ENCODE data around the gene ATG4D. TPM values are rescaled to one million over a fixed set of nuclear protein-coding genes. Genes with fewer than 3 reads are reported as not detected.

The ATG4D gene
- total RNA-seq, 6 experiments from 2014 or later, result 8.1 to 19.7 (median 11.8) TPM

GRCh38 chr19:10555610-10555973, 11.9 kb downstream of the ATG4D start:
- Histone ChIP-seq H3K27me3 (no peaks in the 10 kb centered on the region), H3K4me1 (no peaks in the 10 kb centered on the region), H3K9me3 (no peaks in the 10 kb centered on the region), H3K4me3 (no peak overlapping the region), H3K36me3 (peaks cover 0 to 73% (median 25%) of the 10 kb centered on the region in 4 donors), H3K27ac (no peak overlapping the region)
- TF ChIP-seq POLR2A (IDR thresholded peaks at IDR 0.05) (no peak), CTCF (IDR thresholded peaks at IDR 0.05) (no peak)
- intact Hi-C loops (cut with DNase I), result no loop called here
- 45% methylated on average over 2 of the region's 7 CpGs for WGBS (ENCODE audit: insufficient coverage, low coverage, low lambda C conversion rate, missing lambda C conversion rate)
- ATAC-seq (no peak), DNase-seq (no peak)

- WGBS (ENCODE audit: insufficient coverage, low coverage, low lambda C conversion rate, missing lambda C conversion rate), result 99% methylated on average over 13 of the region's 33 CpGs
Observed at GRCh38 chr19:10557603-10558197, 14.0 kb downstream of the ATG4D start.

GRCh38 chr19:10560154-10560553, 16.4 kb downstream of the ATG4D start:
- WGBS (ENCODE audit: insufficient coverage, low coverage, low lambda C conversion rate, missing lambda C conversion rate), result 88% methylated on average over 5 of the region's 7 CpGs
- no peaks in the 10 kb centered on the region for H3K4me1 ChIP-seq
- TF ChIP-seq POLR2A (IDR thresholded peaks at IDR 0.05) (no peak), CTCF (IDR thresholded peaks at IDR 0.05) (no peak)
- H3K4me3 ChIP-seq, result no peak overlapping the region
- DNase-seq (no peak), ATAC-seq (no peak)
- peaks cover 0 to 42% (median 14%) of the 10 kb centered on the region in 4 donors for H3K36me3 ChIP-seq
- no peaks in the 10 kb centered on the region for H3K9me3 ChIP-seq
- intact Hi-C loops (cut with DNase I), result no loop called here
- H3K27me3 ChIP-seq, result no peaks in the 10 kb centered on the region
- H3K27ac ChIP-seq, result no peak overlapping the region

More at GRCh38 chr19:10557603-10558197, 14.0 kb downstream of the ATG4D start:
- peaks cover 0 to 64% (median 21%) of the 10 kb centered on the region in 4 donors for H3K36me3 ChIP-seq
- H3K9me3 ChIP-seq, result no peaks in the 10 kb centered on the region
- H3K4me3 ChIP-seq, result no peak overlapping the region
- H3K27ac ChIP-seq, result no peak overlapping the region
- no peak for TF ChIP-seq CTCF (IDR thresholded peaks at IDR 0.05)
- no peak for TF ChIP-seq POLR2A (IDR thresholded peaks at IDR 0.05)
- ATAC-seq, result no peak
- no peaks in the 10 kb centered on the region for H3K4me1 ChIP-seq
- H3K27me3 ChIP-seq, result no peaks in the 10 kb centered on the region
- DNase-seq, result no peak
- intact Hi-C loops (cut with DNase I), result no loop called here

- H3K27me3 ChIP-seq, result no peaks in the 10 kb centered on the region
Observed at GRCh38 chr19:10562609-10563008, 18.9 kb downstream of the ATG4D start.

More at GRCh38 chr19:10562609-10563008, 18.9 kb downstream of the ATG4D start:
- no peaks in the 10 kb centered on the region for H3K9me3 ChIP-seq
- H3K4me1 ChIP-seq, result peaks cover 0 to 6% (median 0%) of the 10 kb centered on the region in 4 donors
- DNase-seq, result no peak
- ATAC-seq, result no peak
- H3K27ac ChIP-seq, result no peak overlapping the region
- H3K36me3 ChIP-seq, result peaks cover 0 to 21% (median 8%) of the 10 kb centered on the region in 4 donors
- WGBS (ENCODE audit: insufficient coverage, low coverage, low lambda C conversion rate, missing lambda C conversion rate), result 100% methylated on average over 2 of the region's 5 CpGs
- TF ChIP-seq POLR2A (IDR thresholded peaks at IDR 0.05), result no peak
- TF ChIP-seq CTCF (IDR thresholded peaks at IDR 0.05), result no peak
- no peak overlapping the region for H3K4me3 ChIP-seq
- intact Hi-C loops (cut with DNase I), result no loop called here
